GM12872 (cell line): Measurements from ENCODE around the gene RFLNA.

Experiments
- CTCF ChIP-seq: IDR thresholded peaks from 3 replicates; pipeline ENCODE4 v1.5.1; 2011; ENCODE audit warnings: low read depth, mild to moderate bottlenecking, low read length, moderate library complexity; ENCODE audit not compliant: insufficient read depth

The RFLNA gene

GRCh38 chr12:124301084-124301654 lies 6.3 kb downstream of the RFLNA start:
- no peak for TF ChIP-seq CTCF

- TF ChIP-seq CTCF: no peak
Measured at GRCh38 chr12:124302241-124302806, 7.4 kb downstream of the RFLNA start.

GRCh38 chr12:124302807-124303578 lies 8.1 kb downstream of the RFLNA start:
- no peak for TF ChIP-seq CTCF

GRCh38 chr12:124303579-124304313 lies 8.9 kb downstream of the RFLNA start:
- no peak for TF ChIP-seq CTCF

- no peak for TF ChIP-seq CTCF
Measured at GRCh38 chr12:124304314-124304790, 9.5 kb downstream of the RFLNA start.

GRCh38 chr12:124305136-124305535 lies 10.2 kb downstream of the RFLNA start:
- no peak for TF ChIP-seq CTCF
